H1 (cell line): Measurements from ENCODE around the gene YPEL2. TPM values are rescaled to one million over a fixed set of nuclear protein-coding genes. Genes with fewer than 3 reads are reported as not detected.
A peak's percentile ranks its signal among the peaks of the same experiment; 100 is the strongest.

Experiments
- ATF2 ChIP-seq: IDR thresholded peaks from 2 replicates; pipeline ENCODE4 v1.6.1; 2012; ENCODE audit warnings: low read length, inconsistent platforms
- BCL11A ChIP-seq, 2 experiments: IDR thresholded peaks; one replicate each; pipeline ENCODE4 v1.6.1; 2011; ENCODE audit warnings: low read depth in 2 of 2, low read length in 2 of 2, mild to moderate bottlenecking in 2 of 2
- CEBPB ChIP-seq: IDR thresholded peaks from 2 replicates; pipeline ENCODE4 v1.6.1; 2012; ENCODE audit warnings: low read depth, low read length
- CREB1 ChIP-seq: IDR thresholded peaks from 2 replicates; pipeline ENCODE4 v1.6.1; 2012; ENCODE audit warnings: inconsistent platforms
- CTBP2 ChIP-seq: IDR thresholded peaks from 2 replicates; pipeline ENCODE4 v1.7.0; 2011; ENCODE audit warnings: borderline replicate concordance, mild to moderate bottlenecking, moderate library complexity, mixed read lengths, low read length; ENCODE audit not compliant: insufficient read depth, insufficient read length
- HDAC6 ChIP-seq: IDR thresholded peaks from one replicate; pipeline ENCODE4 v1.7.1; 2012; ENCODE audit warnings: low read depth, mild to moderate bottlenecking, inconsistent platforms, low read length, moderate library complexity
- JUN ChIP-seq: IDR thresholded peaks from 2 replicates; pipeline ENCODE4 v1.6.1; 2011; ENCODE audit warnings: low read depth, mild to moderate bottlenecking, improper control_type of control experiment, low read length
- KDM4A ChIP-seq: IDR thresholded peaks from one replicate; pipeline ENCODE4 v1.7.1; 2012; ENCODE audit warnings: low read depth, mild to moderate bottlenecking, moderate library complexity, low read length, inconsistent platforms; ENCODE audit not compliant: severe bottlenecking
- NANOG ChIP-seq: IDR thresholded peaks from 2 replicates; pipeline ENCODE4 v1.6.1; 2011; ENCODE audit warnings: low read length, low read depth, mild to moderate bottlenecking, inconsistent platforms; ENCODE audit not compliant: insufficient read depth, poor library complexity, severe bottlenecking
- NRF1 ChIP-seq: IDR thresholded peaks from 2 replicates; pipeline ENCODE4 v1.6.1; 2011; ENCODE audit warnings: mild to moderate bottlenecking, low read depth, low read length, improper control_type of control experiment
- PHF8 ChIP-seq: fragments of 200-600 bp; sonication (generic); conservative IDR thresholded peaks from 2 replicates; pipeline ENCODE4 v1.7.1; 2012; ENCODE audit warnings: low read depth, mild to moderate bottlenecking, inconsistent platforms, low read length, moderate library complexity
- POU5F1 ChIP-seq: IDR thresholded peaks from 2 replicates; pipeline ENCODE4 v1.6.1; 2011; ENCODE audit warnings: low read depth, mild to moderate bottlenecking, low read length, moderate library complexity
- RBBP5 ChIP-seq: IDR thresholded peaks from 2 replicates; pipeline ENCODE4 v1.7.1; 2012; ENCODE audit warnings: low read depth, mild to moderate bottlenecking, inconsistent platforms, low read length, moderate library complexity, borderline replicate concordance
- RNF2 ChIP-seq: fragments of 200-900, 300-1000 bp; sonication (generic); IDR thresholded peaks from 2 replicates; pipeline ENCODE4 v1.7.1; 2016; ENCODE audit warnings: borderline replicate concordance, low read depth, mild to moderate bottlenecking, antibody characterized with exemption, low read length; ENCODE audit not compliant: poor library complexity, severe bottlenecking; ENCODE audit errors: missing control alignments
- SIX5 ChIP-seq: IDR thresholded peaks from 2 replicates; pipeline ENCODE4 v1.6.1; 2011; ENCODE audit warnings: mild to moderate bottlenecking, low read depth, low read length
- TCF12 ChIP-seq: IDR thresholded peaks from 2 replicates; pipeline ENCODE4 v1.6.1; 2011; ENCODE audit warnings: low read depth, mild to moderate bottlenecking, low read length
- polyA plus RNA-seq, 7 experiments: library from polyadenylated mRNA; depleted of rRNA in 3 of 7; stranded (reverse) in 5 of 7; unstranded in 2 of 7; fragments of >200 nt in 5 of 7; fragments of 200-250 nt in 2 of 7; gene quantifications; 1 replicate in 5 of 7; 2 replicates in 1 of 7; 4 replicates in 1 of 7; pipeline versions ENCODE4 v1.2.1 to v1.2.3, GENCODE V29; 2011 to 2013; ENCODE audit warnings: missing spikeins in 2 of 7, mixed read lengths in 2 of 7
- total RNA-seq: library from RNA; stranded (reverse); fragmentation: NEBNext Ultra II Directional; extraction: Animal tissue kit (Norgen Biotek cat#: 25700); gene quantifications from 2 replicates; pipeline ENCODE4 v1.2.1, GENCODE V29; 2021
- TF ChIP-seq, protein P1 (sequence below): IDR thresholded peaks from 2 replicates; pipeline ENCODE4 v1.6.1; 2011; ENCODE audit warnings: low read depth, mild to moderate bottlenecking, low read length; ENCODE audit not compliant: insufficient read depth

Gene YPEL2
- total and polyA plus RNA-seq, 2 of the 8 experiments (the other 6 are each of a cell fraction or from before 2014, with no cell fraction given), result 1.6 to 3.5 TPM

DNA sequence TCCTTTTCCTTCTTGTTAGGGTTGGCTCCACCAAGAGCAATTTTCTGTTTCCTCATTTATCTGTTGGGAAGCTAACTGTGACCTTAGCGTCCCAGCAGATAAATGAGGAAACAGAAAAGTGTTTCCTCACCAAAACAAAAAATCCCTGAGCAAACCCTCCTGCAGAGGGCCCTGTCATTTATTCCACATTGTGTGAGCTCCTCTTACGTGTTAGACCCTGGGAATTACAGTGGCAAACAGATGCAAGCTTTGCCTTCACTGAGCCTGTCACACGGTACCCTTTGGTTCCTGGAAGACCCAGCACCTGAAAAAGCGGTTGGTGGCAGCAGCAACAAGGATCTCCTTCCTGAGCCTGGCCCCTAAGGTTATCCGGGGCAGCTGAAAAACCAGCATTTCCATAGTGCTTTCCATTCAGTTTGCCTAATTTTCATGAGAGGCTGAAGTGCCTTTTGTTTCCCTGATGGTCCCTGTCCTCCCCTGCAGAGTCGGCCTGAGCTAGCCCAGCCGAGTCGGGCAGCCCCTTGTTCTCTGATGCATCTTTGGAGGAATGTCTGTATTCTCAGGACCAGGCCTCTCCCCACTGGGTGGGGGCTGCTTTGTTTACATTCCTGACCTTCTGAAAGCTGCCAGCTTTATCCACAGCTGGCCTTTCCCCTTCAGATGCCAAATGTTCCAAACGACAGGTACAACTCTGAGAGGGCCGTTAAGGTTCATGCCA is 34.7 kb downstream of the YPEL2 start (continued):
- peak; percentile 98 for TF ChIP-seq CTBP2
- TF ChIP-seq RBBP5, result no peak
- no peak for TF ChIP-seq POU5F1
- TF ChIP-seq, protein P1, sequence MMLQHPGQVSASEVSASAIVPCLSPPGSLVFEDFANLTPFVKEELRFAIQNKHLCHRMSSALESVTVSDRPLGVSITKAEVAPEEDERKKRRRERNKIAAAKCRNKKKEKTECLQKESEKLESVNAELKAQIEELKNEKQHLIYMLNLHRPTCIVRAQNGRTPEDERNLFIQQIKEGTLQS, result no peak
- no peak for TF ChIP-seq JUN
- TF ChIP-seq KDM4A, result no peak
- TF ChIP-seq HDAC6, result no peak
- TF ChIP-seq RNF2, result no peak
- no peak for TF ChIP-seq NRF1
- no peak for TF ChIP-seq BCL11A (IDR thresholded peaks at IDR 0.05; ENCODE audit: low read depth in 2 of 2, low read length in 2 of 2)
- TF ChIP-seq NANOG, result peak; percentile 88
- no peak for TF ChIP-seq PHF8
- TF ChIP-seq SIX5, result no peak
- TF ChIP-seq ATF2, result peak; percentile 77
- TF ChIP-seq CEBPB, result no peak
- TF ChIP-seq TCF12, result peak; percentile 82; the same call in 1 of the 2 replicates
- TF ChIP-seq CREB1, result no peak
